ENCODE measurements around the gene ADAMTS6.
A peak's percentile ranks its signal among the peaks of the same experiment; 100 is the strongest.

Gene ADAMTS6

GRCh38 chr5:65142511-65143011 is 339.2 kb downstream of the ADAMTS6 start (continued):
- TF ChIP-seq ZNF501 (tag by site-specific recombination; IDR thresholded peaks at IDR 0.05) (peak; percentile 42; the same call in 1 of the 2 replicates), ZNF707 (tag by site-specific recombination; IDR thresholded peaks at IDR 0.05) (no peak), SP3 (tag by site-specific recombination; IDR thresholded peaks at IDR 0.05) (no peak), ZFP3 (tag by site-specific recombination; IDR thresholded peaks at IDR 0.05; ENCODE audit: low read depth) (no peak), KLF9 (tag by site-specific recombination; IDR thresholded peaks at IDR 0.05; ENCODE audit: low read depth) (no peak), ELK4 (IDR thresholded peaks at IDR 0.05; ENCODE audit: borderline replicate concordance, low read depth, low read length) (no peak), ZNF558 (tag by site-specific recombination; IDR thresholded peaks at IDR 0.05) (no peak), ZNF311 (tag by site-specific recombination; IDR thresholded peaks at IDR 0.05; ENCODE audit: borderline replicate concordance) (no peak), ZNF544 (tag by site-specific recombination; IDR thresholded peaks at IDR 0.05) (no peak), YY2 (tag by site-specific recombination; IDR thresholded peaks at IDR 0.05) (no peak), ZNF138 (tag by site-specific recombination; IDR thresholded peaks at IDR 0.05; ENCODE audit: borderline replicate concordance) (no peak), ZNF292 (tag by site-specific recombination; IDR thresholded peaks at IDR 0.05; ENCODE audit: borderline replicate concordance, low read depth) (no peak), ZSCAN30 (tag by site-specific recombination; IDR thresholded peaks at IDR 0.05) (no peak), ZNF394 (tag by site-specific recombination; IDR thresholded peaks at IDR 0.05; ENCODE audit: borderline replicate concordance) (no peak), KLF7 (tag by site-specific recombination; IDR thresholded peaks at IDR 0.05; ENCODE audit: borderline replicate concordance) (no peak), TRIM28 (IDR thresholded peaks at IDR 0.05; ENCODE audit: borderline replicate concordance, low read length) (peak; percentile 12; the same call in 1 of the 2 replicates), ZNF629 (tag by site-specific recombination; IDR thresholded peaks at IDR 0.05) (peak; percentile 59; the same call in 1 of the 2 replicates), ZNF596 (tag by site-specific recombination; IDR thresholded peaks at IDR 0.05) (no peak), ZNF133 (tag by site-specific recombination; IDR thresholded peaks at IDR 0.05) (no peak), ZNF658 (tag by site-specific recombination; IDR thresholded peaks at IDR 0.05) (no peak)
- TF ChIP-seq, protein P1, sequence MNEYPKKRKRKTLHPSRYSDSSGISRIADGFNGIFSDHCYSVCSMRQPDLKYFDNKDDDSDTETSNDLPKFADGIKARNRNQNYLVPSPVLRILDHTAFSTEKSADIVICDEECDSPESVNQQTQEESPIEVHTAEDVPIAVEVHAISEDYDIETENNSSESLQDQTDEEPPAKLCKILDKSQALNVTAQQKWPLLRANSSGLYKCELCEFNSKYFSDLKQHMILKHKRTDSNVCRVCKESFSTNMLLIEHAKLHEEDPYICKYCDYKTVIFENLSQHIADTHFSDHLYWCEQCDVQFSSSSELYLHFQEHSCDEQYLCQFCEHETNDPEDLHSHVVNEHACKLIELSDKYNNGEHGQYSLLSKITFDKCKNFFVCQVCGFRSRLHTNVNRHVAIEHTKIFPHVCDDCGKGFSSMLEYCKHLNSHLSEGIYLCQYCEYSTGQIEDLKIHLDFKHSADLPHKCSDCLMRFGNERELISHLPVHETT (tag by site-specific recombination; IDR thresholded peaks at IDR 0.05), result no peak
- TF ChIP-seq, protein P2, sequence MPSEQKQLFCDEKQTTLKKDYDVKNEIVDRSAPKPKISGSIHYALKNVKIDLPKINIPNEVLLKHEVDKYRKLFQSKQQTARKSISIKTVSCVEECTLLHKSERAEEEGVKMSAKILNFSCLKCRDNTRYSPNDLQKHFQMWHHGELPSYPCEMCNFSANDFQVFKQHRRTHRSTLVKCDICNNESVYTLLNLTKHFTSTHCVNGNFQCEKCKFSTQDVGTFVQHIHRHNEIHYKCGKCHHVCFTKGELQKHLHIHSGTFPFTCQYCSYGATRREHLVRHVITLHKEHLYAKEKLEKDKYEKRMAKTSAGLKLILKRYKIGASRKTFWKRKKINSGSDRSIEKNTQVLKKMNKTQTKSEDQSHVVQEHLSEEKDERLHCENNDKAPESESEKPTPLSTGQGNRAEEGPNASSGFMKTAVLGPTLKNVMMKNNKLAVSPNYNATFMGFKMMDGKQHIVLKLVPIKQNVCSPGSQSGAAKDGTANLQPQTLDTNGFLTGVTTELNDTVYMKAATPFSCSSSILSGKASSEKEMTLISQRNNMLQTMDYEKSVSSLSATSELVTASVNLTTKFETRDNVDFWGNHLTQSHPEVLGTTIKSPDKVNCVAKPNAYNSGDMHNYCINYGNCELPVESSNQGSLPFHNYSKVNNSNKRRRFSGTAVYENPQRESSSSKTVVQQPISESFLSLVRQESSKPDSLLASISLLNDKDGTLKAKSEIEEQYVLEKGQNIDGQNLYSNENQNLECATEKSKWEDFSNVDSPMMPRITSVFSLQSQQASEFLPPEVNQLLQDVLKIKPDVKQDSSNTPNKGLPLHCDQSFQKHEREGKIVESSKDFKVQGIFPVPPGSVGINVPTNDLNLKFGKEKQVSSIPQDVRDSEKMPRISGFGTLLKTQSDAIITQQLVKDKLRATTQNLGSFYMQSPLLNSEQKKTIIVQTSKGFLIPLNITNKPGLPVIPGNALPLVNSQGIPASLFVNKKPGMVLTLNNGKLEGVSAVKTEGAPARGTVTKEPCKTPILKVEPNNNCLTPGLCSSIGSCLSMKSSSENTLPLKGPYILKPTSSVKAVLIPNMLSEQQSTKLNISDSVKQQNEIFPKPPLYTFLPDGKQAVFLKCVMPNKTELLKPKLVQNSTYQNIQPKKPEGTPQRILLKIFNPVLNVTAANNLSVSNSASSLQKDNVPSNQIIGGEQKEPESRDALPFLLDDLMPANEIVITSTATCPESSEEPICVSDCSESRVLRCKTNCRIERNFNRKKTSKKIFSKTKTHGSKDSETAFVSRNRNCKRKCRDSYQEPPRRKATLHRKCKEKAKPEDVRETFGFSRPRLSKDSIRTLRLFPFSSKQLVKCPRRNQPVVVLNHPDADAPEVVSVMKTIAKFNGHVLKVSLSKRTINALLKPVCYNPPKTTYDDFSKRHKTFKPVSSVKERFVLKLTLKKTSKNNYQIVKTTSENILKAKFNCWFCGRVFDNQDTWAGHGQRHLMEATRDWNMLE (tag by site-specific recombination; conservative IDR thresholded peaks at IDR 0.05; ENCODE audit: low read depth), result no peak
- TF ChIP-seq, protein P3, sequence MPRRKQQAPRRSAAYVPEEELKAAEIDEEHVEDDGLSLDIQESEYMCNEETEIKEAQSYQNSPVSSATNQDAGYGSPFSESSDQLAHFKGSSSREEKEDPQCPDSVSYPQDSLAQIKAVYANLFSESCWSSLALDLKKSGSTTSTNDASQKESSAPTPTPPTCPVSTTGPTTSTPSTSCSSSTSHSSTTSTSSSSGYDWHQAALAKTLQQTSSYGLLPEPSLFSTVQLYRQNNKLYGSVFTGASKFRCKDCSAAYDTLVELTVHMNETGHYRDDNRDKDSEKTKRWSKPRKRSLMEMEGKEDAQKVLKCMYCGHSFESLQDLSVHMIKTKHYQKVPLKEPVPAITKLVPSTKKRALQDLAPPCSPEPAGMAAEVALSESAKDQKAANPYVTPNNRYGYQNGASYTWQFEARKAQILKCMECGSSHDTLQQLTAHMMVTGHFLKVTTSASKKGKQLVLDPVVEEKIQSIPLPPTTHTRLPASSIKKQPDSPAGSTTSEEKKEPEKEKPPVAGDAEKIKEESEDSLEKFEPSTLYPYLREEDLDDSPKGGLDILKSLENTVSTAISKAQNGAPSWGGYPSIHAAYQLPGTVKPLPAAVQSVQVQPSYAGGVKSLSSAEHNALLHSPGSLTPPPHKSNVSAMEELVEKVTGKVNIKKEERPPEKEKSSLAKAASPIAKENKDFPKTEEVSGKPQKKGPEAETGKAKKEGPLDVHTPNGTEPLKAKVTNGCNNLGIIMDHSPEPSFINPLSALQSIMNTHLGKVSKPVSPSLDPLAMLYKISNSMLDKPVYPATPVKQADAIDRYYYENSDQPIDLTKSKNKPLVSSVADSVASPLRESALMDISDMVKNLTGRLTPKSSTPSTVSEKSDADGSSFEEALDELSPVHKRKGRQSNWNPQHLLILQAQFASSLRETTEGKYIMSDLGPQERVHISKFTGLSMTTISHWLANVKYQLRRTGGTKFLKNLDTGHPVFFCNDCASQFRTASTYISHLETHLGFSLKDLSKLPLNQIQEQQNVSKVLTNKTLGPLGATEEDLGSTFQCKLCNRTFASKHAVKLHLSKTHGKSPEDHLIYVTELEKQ (tag by site-specific recombination; IDR thresholded peaks at IDR 0.05; ENCODE audit: borderline replicate concordance), result no peak
- TF ChIP-seq, protein P4, sequence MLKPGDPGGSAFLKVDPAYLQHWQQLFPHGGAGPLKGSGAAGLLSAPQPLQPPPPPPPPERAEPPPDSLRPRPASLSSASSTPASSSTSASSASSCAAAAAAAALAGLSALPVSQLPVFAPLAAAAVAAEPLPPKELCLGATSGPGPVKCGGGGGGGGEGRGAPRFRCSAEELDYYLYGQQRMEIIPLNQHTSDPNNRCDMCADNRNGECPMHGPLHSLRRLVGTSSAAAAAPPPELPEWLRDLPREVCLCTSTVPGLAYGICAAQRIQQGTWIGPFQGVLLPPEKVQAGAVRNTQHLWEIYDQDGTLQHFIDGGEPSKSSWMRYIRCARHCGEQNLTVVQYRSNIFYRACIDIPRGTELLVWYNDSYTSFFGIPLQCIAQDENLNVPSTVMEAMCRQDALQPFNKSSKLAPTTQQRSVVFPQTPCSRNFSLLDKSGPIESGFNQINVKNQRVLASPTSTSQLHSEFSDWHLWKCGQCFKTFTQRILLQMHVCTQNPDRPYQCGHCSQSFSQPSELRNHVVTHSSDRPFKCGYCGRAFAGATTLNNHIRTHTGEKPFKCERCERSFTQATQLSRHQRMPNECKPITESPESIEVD (tag by site-specific recombination; IDR thresholded peaks at IDR 0.05), result peak; percentile 81
- TF ChIP-seq, protein P5, sequence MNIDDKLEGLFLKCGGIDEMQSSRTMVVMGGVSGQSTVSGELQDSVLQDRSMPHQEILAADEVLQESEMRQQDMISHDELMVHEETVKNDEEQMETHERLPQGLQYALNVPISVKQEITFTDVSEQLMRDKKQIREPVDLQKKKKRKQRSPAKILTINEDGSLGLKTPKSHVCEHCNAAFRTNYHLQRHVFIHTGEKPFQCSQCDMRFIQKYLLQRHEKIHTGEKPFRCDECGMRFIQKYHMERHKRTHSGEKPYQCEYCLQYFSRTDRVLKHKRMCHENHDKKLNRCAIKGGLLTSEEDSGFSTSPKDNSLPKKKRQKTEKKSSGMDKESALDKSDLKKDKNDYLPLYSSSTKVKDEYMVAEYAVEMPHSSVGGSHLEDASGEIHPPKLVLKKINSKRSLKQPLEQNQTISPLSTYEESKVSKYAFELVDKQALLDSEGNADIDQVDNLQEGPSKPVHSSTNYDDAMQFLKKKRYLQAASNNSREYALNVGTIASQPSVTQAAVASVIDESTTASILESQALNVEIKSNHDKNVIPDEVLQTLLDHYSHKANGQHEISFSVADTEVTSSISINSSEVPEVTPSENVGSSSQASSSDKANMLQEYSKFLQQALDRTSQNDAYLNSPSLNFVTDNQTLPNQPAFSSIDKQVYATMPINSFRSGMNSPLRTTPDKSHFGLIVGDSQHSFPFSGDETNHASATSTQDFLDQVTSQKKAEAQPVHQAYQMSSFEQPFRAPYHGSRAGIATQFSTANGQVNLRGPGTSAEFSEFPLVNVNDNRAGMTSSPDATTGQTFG (tag by site-specific recombination; IDR thresholded peaks at IDR 0.05; ENCODE audit: borderline replicate concordance), result no peak

All from HEK293 (cell line).